ENCODE results near the gene COP1.

DNA sequence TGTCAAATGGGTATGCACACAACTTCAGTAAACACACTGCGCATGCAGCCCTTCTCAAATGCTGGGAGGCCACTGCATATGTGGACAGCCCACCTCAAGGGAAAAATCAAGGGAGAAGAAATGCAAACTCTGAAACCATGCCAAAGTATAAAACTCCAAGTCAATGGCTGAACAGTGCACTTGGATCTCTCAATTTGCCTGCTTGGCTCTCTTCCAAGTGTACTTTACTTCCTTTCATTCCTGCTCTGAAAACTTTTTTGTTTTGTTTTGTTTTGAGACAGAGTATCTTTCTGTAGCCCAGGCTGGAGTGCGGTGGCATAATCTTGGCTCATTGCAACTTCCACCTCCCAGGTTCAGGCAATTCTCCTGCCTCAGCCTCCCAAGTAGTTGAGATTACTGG is 18.8 kb upstream of the COP1 start:
- TF ChIP-seq, protein P1, sequence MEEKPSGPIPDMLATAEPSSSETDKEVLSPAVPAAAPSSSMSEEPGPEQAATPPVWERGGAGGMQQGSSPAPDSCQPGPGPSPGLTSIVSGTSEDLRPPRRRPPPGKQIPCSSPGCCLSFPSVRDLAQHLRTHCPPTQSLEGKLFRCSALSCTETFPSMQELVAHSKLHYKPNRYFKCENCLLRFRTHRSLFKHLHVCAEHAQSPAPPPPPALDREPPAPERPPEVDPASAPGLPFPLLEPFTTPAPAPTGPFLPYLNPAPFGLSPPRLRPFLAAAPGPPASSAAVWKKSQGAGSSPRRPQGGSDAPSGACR (CRISPR knock-in tag; IDR thresholded peaks at IDR 0.05): no peak
- TF ChIP-seq, protein P2, sequence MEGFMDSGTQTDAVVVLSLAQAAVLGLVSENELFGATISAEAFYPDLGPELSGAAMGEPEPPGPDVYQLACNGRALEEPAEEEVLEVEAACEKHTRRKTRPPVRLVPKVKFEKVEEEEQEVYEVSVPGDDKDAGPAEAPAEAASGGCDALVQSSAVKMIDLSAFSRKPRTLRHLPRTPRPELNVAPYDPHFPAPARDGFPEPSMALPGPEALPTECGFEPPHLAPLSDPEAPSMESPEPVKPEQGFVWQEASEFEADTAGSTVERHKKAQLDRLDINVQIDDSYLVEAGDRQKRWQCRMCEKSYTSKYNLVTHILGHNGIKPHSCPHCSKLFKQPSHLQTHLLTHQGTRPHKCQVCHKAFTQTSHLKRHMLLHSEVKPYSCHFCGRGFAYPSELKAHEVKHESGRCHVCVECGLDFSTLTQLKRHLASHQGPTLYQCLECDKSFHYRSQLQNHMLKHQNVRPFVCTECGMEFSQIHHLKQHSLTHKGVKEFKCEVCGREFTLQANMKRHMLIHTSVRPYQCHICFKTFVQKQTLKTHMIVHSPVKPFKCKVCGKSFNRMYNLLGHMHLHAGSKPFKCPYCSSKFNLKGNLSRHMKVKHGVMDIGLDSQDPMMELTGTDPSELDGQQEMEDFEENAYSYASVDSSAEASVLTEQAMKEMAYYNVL (CRISPR knock-in tag; IDR thresholded peaks at IDR 0.05; ENCODE audit: borderline replicate concordance): no peak

Data from HepG2 (cell line).